HepG2 (cell line): ENCODE data around the gene SAPCD1. TPM values are rescaled to one million over a fixed set of nuclear protein-coding genes. Genes with fewer than 3 reads are reported as not detected.

Source experiments
- ATAC-seq: fragments of 200-7000 bp; cut with Tn5 transposase; 3 replicates; pipeline ENCODE4 v1.9.1; 2020; ENCODE audit warnings: mild to moderate bottlenecking, moderate library complexity
- BruUV-seq: library from RNA; stranded (reverse); fragments of 400-500 nt; replicated peaks from 2 replicates; lab custom pipeline; 2021; lab: Mats Ljungman, UMichigan
- CTCF ChIA-PET: fragments of 300-600 bp; formaldehyde crosslinking; extraction: SDS; loops from one replicate; lab custom pipeline; 2021; ENCODE audit warnings: low total read pairs, inconsistent platforms, low intra/inter-chr PET ratio; lab: Yijun Ruan, JAX
- POLR2A ChIA-PET: fragments of 350-600 bp; sonication (Branson Sonifier 250); formaldehyde crosslinking; loops from one replicate; lab custom pipeline; 2020; ENCODE audit warnings: antibody characterized with exemption, inconsistent platforms; lab: Yijun Ruan, JAX
- DNase-seq: peaks from one replicate; pipeline ENCODE4 v3.0.0-alpha.2; 2015; ENCODE audit warnings: low spot score
- FAIRE-seq: peaks from 3 replicates; lab custom pipeline; 2011; peaks lifted over from hg19 to GRCh38; lab: Jason Lieb, UNC
- H2AFZ ChIP-seq: one replicate; pipeline ENCODE4 v1.6.1; 2011; ENCODE audit warnings: low read length, inconsistent platforms
- H3K27ac ChIP-seq: fragments of 300-600 bp; 3 replicates; pipeline ENCODE4 v1.8.0; 2011; ENCODE audit warnings: mixed run types, mild to moderate bottlenecking, mixed read lengths, low read length, inconsistent platforms; ENCODE audit not compliant: insufficient read depth; ENCODE audit errors: extremely low read length
- H3K27me3 ChIP-seq, 2 experiments: fragments of 200-600 bp in 1 of 2; 2 replicates in 1 of 2; 3 replicates in 1 of 2; pipeline versions ENCODE4 v1.6.0 to v1.8.0; 2011; ENCODE audit warnings: low read length in 2 of 2, mild to moderate bottlenecking in 2 of 2, moderate library complexity in 2 of 2, inconsistent platforms in 1 of 2; ENCODE audit not compliant: insufficient read depth in 2 of 2, control insufficient read depth in 1 of 2
- H3K36me3 ChIP-seq, 2 experiments: fragments of 200-600 bp in 1 of 2; replicated peaks in 1 of 2; 2 replicates in 1 of 2; 3 replicates in 1 of 2; pipeline versions ENCODE4 v1.5.1 to v1.8.0; 2011; ENCODE audit warnings: low read length in 2 of 2, inconsistent platforms in 1 of 2; ENCODE audit not compliant: insufficient read depth in 2 of 2, control insufficient read depth in 1 of 2
- H3K4me1 ChIP-seq: 2 replicates; pipeline ENCODE4 v1.5.1; 2012; ENCODE audit warnings: low read length, inconsistent platforms; ENCODE audit not compliant: insufficient read depth
- H3K4me2 ChIP-seq: 2 replicates; pipeline ENCODE4 v1.6.0; 2011; ENCODE audit warnings: low read depth, low read length, inconsistent platforms
- H3K4me3 ChIP-seq, 3 experiments: fragments of 200-600 bp in 1 of 3; sonication (generic), shearing (Covaris generic) in 1 of 3; replicated peaks in 1 of 3; 2 replicates each; pipeline ENCODE4 v1.5.1; 2011 to 2016; ENCODE audit warnings: low read length in 3 of 3, inconsistent platforms in 2 of 3, low read depth in 2 of 3, mild to moderate bottlenecking in 2 of 3, control low read depth in 1 of 3, mixed read lengths in 1 of 3; ENCODE audit not compliant: insufficient read depth in 1 of 3
- H3K79me2 ChIP-seq: one replicate; pipeline ENCODE4 v1.6.1; 2011; ENCODE audit warnings: low read length, inconsistent platforms; ENCODE audit not compliant: insufficient read depth
- H3K9ac ChIP-seq: 2 replicates; pipeline ENCODE4 v1.6.0; 2011; ENCODE audit warnings: mild to moderate bottlenecking, low read depth, low read length, inconsistent platforms; ENCODE audit not compliant: insufficient read depth
- H3K9me3 ChIP-seq: 2 replicates; pipeline ENCODE4 v1.5.1; 2012; ENCODE audit warnings: mild to moderate bottlenecking, low read length
- H4K20me1 ChIP-seq: 2 replicates; pipeline ENCODE4 v1.6.0; 2011; ENCODE audit warnings: inconsistent platforms, mild to moderate bottlenecking, low read length, moderate library complexity; ENCODE audit not compliant: insufficient read depth
- AGO1 ChIP-seq: fragments of 200-400 bp; formaldehyde crosslinking; IDR thresholded peaks from 2 replicates; pipeline ENCODE4 v1.6.1; 2017; ENCODE audit warnings: mild to moderate bottlenecking, low read depth, low read length, moderate library complexity; ENCODE audit not compliant: poor library complexity, severe bottlenecking
- AGO2 ChIP-seq: fragments of 200-400 bp; formaldehyde crosslinking; optimal IDR thresholded peaks from 2 replicates; pipeline ENCODE3; 2017; ENCODE audit warnings: mild to moderate bottlenecking, low read depth, low read length, moderate library complexity
- MXI1 ChIP-seq: IDR thresholded peaks from 3 replicates; pipeline ENCODE4 v1.6.1; 2012; ENCODE audit warnings: low read depth, low read length, inconsistent platforms, borderline replicate concordance
- RBFOX2 ChIP-seq: fragments of 200-400 bp; formaldehyde crosslinking; IDR thresholded peaks from 2 replicates; pipeline ENCODE4 v1.6.1; 2017; ENCODE audit warnings: low read depth, mild to moderate bottlenecking, low read length
- SMARCC2 ChIP-seq: fragments of 450-650 bp; IDR thresholded peaks from 2 replicates; pipeline ENCODE4 v1.6.1; 2017; ENCODE audit warnings: antibody characterized with exemption, mild to moderate bottlenecking
- TBL1XR1 ChIP-seq: fragments of 150-350 bp; IDR thresholded peaks from 2 replicates; pipeline ENCODE4 v1.6.1; 2014; ENCODE audit warnings: borderline replicate concordance, low read length; ENCODE audit not compliant: partially characterized antibody
- ZIK1 ChIP-seq: sonication (generic); formaldehyde crosslinking; IDR thresholded peaks from 2 replicates; pipeline ENCODE4 v1.5.0; 2020; ENCODE audit warnings: mild to moderate bottlenecking, low read depth, missing genetic modification reagents, borderline replicate concordance
- ZKSCAN5 ChIP-seq: sonication (generic); formaldehyde crosslinking; IDR thresholded peaks from 2 replicates; pipeline ENCODE4 v1.5.1; 2020; ENCODE audit warnings: mild to moderate bottlenecking, missing genetic modification reagents
- ZNF75D ChIP-seq: sonication (generic); formaldehyde crosslinking; IDR thresholded peaks from 2 replicates; pipeline ENCODE4 v1.8.1; 2023; ENCODE audit warnings: missing genetic modification reagents, mild to moderate bottlenecking, borderline replicate concordance
- WGBS: methylation state at CpG from one replicate; pipeline ENCODE4 v1.1.6; 2017; ENCODE audit warnings: low lambda C conversion rate; 5-methylcytosine and 5-hydroxymethylcytosine counted together
- in situ Hi-C: cut with HindIII; loops from 2 replicates; pipeline ENCODE4 v1.10.0; 2017; ENCODE audit warnings: low pct_unique_long_range_greater_than_20kb; ENCODE audit not compliant: extremely low pct_ligation_motif_present
- intact Hi-C: fragments of 100-400 bp; cut with micrococcal nuclease; formaldehyde crosslinking; loops from one replicate; pipeline ENCODE4 v1.10.0; 2022; ENCODE audit not compliant: unreplicated experiment
- polyA plus RNA-seq, 8 experiments: library from polyadenylated mRNA; depleted of rRNA in 3 of 8; stranded (reverse) in 7 of 8; unstranded in 1 of 8; fragments of >200 nt; fragmentation: Illumina TruSeq in 4 of 8; extraction: Trizol in 4 of 8; gene quantifications; 2 replicates each; pipeline versions ENCODE4 v1.2.1 to v1.2.3, GENCODE V29; 2011 to 2016; ENCODE audit warnings: low read depth in 4 of 8, missing spikeins in 1 of 8, mixed read lengths in 1 of 8; ENCODE audit not compliant: insufficient read depth in 1 of 8
- total RNA-seq, 5 experiments: library from RNA; depleted of rRNA; stranded (reverse); fragments of >200 nt; fragmentation: Illumina TruSeq; extraction: Trizol; gene quantifications; 2 replicates each; pipeline ENCODE4 v1.2.3, GENCODE V29; 2016; ENCODE audit warnings: low read depth in 1 of 5
- TF ChIP-seq, protein P1 (sequence below): sonication (generic); formaldehyde crosslinking; IDR thresholded peaks from 2 replicates; pipeline ENCODE4 v1.4.0; 2020; ENCODE audit warnings: mild to moderate bottlenecking, missing genetic modification reagents

Gene SAPCD1
- total and polyA plus RNA-seq, 2 of the 13 experiments (the other 11 are each of a cell fraction or from before 2014, with no cell fraction given): 2.5 to 3.9 TPM

DNA sequence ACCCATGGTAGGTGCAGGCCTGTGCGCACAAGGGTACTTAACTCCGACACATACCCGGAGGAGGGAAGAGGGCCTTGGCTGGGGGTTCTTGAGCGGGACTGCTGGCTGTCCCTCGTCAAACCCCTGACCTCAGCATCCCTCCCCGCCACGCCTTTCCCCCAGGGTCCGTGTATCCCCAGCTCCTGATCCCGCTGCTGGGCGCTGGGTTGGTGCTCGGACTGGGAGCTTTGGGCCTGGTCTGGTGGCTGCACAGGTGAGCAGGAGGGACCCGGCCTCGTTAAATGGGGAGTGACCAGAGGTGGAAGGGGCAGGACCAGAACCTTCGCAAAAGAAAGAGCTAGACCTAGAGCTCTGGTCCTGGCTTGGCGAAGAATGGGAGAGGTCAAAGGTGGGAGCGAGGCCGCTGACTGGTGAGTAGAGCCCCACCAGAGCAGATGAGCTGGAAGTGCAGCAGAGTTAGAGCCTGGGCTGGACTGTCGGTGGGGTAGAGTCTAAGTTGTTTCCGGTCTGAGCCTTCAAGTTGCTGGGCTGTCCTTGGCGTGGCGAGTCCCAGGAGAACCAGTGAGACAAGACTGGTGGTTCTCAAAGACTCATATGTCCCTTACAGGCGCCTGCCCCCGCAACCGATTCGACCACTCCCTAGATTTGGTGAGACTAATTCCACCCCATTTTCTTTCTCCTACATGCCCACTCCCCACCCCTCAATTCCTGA is 38.3 kb upstream of the SAPCD1 start:
- ChIA-PET POLR2A (interaction anchor here (0.8 to 3.4 kb wide), 6 partner anchors 9 to 103 kb away, joined by 3 to 20 read pairs (median 8); partner anchors contain the start of genes ABHD16A, CLIC1, HSPA1B and LY6G6D), CTCF (no interaction called here)
- Histone ChIP-seq H3K27ac (no peak overlapping the region), H3K4me1 (peaks cover 4% of the 10 kb centered on the region; the same call in 1 of the 2 replicates), H2AFZ (no peak overlapping the region), H3K4me2 (no peak overlapping the region), H3K4me3 (no peak overlapping the region), H3K79me2 (no peaks in the 10 kb centered on the region), H4K20me1 (no peaks in the 10 kb centered on the region), H3K27me3 (peaks cover 0 to 29% of the 10 kb centered on the region in 2 experiments; a peak in 4 of 5 replicates), H3K9me3 (no peaks in the 10 kb centered on the region), H3K36me3 (peaks cover 0 to 6% of the 10 kb centered on the region in 2 experiments; a peak in 2 of 5 replicates), H3K9ac (no peak overlapping the region)
- FAIRE-seq (no peak), ATAC-seq (peak; percentile 6), DNase-seq (no peak)
- in situ Hi-C loops (no loop called here), intact Hi-C loops (no loop called here)
- no TSS peak for BruUV-seq
- TF ChIP-seq RBFOX2 (0 out of 2 replicates have a peak, but pooled peaks have one; percentile 23), MXI1 (no peak), SMARCC2 (no peak), ZNF75D (CRISPR knock-in tag) (no peak), AGO2 (peak; percentile 43), AGO1 (peak; percentile 48), ZKSCAN5 (CRISPR knock-in tag) (no peak), TBL1XR1 (no peak), ZIK1 (CRISPR knock-in tag) (no peak)
- TF ChIP-seq, protein P1, sequence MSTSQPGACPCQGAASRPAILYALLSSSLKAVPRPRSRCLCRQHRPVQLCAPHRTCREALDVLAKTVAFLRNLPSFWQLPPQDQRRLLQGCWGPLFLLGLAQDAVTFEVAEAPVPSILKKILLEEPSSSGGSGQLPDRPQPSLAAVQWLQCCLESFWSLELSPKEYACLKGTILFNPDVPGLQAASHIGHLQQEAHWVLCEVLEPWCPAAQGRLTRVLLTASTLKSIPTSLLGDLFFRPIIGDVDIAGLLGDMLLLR (CRISPR knock-in tag): no peak
- 81% methylated on average over 24 of the region's 25 CpGs for WGBS
